GM18526 (cell line): ENCODE measurements around the gene PRKAG1.

Source experiments
- POLR2A ChIP-seq: IDR thresholded peaks from 3 replicates; pipeline ENCODE4 v1.6.1; 2011; ENCODE audit not compliant: insufficient read length; ENCODE audit errors: extremely low read depth

Gene PRKAG1

GRCh38 chr12:48990552-48990951 is 28.0 kb downstream of the PRKAG1 start:
- TF ChIP-seq POLR2A, result no peak

- no peak for TF ChIP-seq POLR2A
Measured at GRCh38 chr12:48988030-48988649, 30.4 kb downstream of the PRKAG1 start.

- no peak for TF ChIP-seq POLR2A
Measured at GRCh38 chr12:48986720-48987291, 31.8 kb downstream of the PRKAG1 start.

- TF ChIP-seq POLR2A, result no peak
Measured at GRCh38 chr12:48985901-48986300, 32.7 kb downstream of the PRKAG1 start.

- TF ChIP-seq POLR2A, result no peak
Measured at GRCh38 chr12:48985475-48985897, 33.1 kb downstream of the PRKAG1 start.

- TF ChIP-seq POLR2A, result no peak
Measured at GRCh38 chr12:48982397-48983080, 36.0 kb downstream of the PRKAG1 start.

GRCh38 chr12:48981757-48982157 is 36.8 kb downstream of the PRKAG1 start:
- no peak for TF ChIP-seq POLR2A

- TF ChIP-seq POLR2A, result no peak
Measured at GRCh38 chr12:48980953-48981756, 37.4 kb downstream of the PRKAG1 start.

- no peak for TF ChIP-seq POLR2A
Measured at GRCh38 chr12:48980389-48980952, 38.1 kb downstream of the PRKAG1 start.

GRCh38 chr12:48979602-48980388 is 38.8 kb downstream of the PRKAG1 start:
- no peak for TF ChIP-seq POLR2A

- no peak for TF ChIP-seq POLR2A
Measured at GRCh38 chr12:48978741-48979601, 39.6 kb downstream of the PRKAG1 start.

- no peak for TF ChIP-seq POLR2A
Measured at GRCh38 chr12:48978291-48978740, 40.3 kb downstream of the PRKAG1 start, which contains the start of gene WNT1. Gene WNT1 (plus strand): TSS chr12:48978322. CDS start chr12:48978651, 329 bp downstream.

- TF ChIP-seq POLR2A, result no peak
Measured at GRCh38 chr12:48977290-48978281, 41.0 kb downstream of the PRKAG1 start.
